HG03064 (cell line): ENCODE data around the gene ING3.

Experiments used
- ATAC-seq: cut with Tn5 transposase; IDR thresholded peaks from one replicate; pipeline ENCODE4 v1.9.1; 2021; ENCODE audit warnings: low read depth; ENCODE audit not compliant: unreplicated experiment

ING3 gene

DNA sequence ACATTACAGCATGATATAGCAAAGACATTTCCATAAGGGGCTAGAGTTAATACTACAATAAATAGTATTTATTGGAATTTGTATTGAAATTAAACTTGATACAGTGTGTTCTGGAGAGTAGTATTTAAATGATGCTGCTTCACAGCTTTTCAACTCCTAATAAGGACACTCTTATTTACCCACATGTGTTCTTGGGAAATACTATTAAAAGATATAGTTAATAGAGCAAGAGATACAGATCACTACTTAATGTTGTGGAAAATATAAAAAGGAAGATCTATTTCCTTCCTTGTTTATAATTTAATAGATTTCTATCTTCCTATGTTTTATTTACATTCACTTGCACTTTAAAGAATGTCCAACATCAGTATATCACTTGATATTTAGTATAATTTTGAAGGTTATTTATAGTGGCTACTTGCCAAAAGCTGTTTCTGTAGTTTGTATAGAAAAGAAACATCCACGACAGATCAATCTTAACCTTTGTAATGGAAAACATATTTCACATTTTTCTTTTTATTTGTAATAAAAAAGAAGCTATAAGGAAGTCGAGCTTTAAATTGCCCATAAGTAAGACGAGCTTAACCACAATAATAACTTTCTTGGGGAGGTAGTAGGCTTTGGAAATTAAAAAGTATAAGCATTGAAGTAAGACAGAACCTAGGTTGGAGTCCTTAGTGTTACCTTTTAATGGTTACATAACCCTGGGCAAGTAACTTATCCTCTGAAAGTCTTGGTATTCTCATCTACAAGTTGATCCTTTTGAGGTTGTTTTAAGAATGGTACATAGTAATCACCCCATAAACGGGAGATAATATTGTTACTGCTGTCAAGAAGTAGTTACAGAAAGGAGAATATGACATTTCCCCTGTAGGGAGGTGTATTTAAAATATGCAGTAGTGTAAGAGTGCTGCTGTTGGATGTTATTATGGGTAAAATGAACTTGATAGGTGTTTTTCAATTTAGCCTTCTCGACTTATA, 70.7 kb downstream of the ING3 start:
- no peak for ATAC-seq

- ATAC-seq = no peak
Observed at GRCh38 chr7:121023194-121023593, 72.6 kb downstream of the ING3 start.

- ATAC-seq = no peak
Observed at GRCh38 chr7:121023683-121024511, 73.3 kb downstream of the ING3 start.

GRCh38 chr7:121024611-121025010, 74.0 kb downstream of the ING3 start:
- no peak for ATAC-seq

DNA sequence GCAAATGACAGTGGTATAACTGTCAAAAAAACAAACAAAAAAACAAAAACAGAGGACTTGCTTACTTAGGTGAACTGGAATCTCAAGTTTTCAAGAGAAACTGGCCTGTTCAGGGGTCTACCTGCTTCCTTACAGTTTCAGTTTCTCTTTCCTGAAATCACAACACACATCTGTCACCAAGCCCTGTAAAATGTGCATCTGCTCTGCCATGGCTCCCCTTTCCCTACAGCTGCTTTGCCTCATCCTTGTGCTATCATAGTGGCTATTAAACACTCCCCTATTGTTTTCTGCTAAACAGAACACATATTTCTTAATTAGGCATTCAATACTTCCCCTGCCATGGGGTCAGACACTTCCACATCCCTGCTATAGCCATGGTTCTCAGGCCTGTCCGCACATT, 75.6 kb downstream of the ING3 start:
- ATAC-seq = no peak

DNA sequence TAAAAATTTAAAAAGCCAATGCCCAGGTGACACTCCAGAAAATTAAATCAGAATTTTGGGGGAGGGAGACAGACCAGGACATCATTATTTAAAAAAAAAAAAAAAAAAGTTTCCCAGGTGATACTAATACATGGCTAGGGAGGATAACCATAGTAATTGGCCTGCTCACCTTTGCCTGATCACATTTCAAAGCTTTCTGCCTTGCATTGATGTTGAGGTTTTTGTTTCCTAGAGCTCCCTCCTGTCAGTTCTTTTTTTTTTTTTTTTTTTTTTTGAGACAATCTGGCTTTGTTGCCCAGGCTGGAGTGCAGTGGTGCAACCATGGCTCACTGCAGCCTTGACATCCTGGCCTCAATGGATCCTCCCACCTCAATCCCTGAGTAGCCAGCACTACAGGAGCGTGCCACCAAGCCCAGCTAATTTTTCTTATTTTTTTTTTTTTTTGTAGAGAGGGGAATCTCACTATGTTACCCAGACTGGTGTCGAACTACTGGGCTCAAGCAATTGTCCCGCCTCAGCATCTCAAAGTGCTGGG, 76.1 kb downstream of the ING3 start:
- no peak for ATAC-seq
